Liver (tissue), 3 donors: Measurements from ENCODE around the gene TPST1.

Experiments
- EGR1 ChIP-seq, 2 donors: IDR thresholded peaks; 2 replicates each; pipeline ENCODE4 v1.6.1; 2016 to 2018; ENCODE audit warnings: antibody characterized with exemption in 2 of 2, low read depth in 2 of 2
- JUND ChIP-seq, 2 donors: IDR thresholded peaks; 2 replicates each; pipeline ENCODE4 v1.6.1; 2016; ENCODE audit warnings: antibody characterized with exemption in 2 of 2
- RXRA ChIP-seq, 2 donors: IDR thresholded peaks; 2 replicates each; pipeline ENCODE4 v1.6.1; 2017 to 2018; ENCODE audit warnings: antibody characterized with exemption in 2 of 2, mild to moderate bottlenecking in 1 of 2
- SP1 ChIP-seq: IDR thresholded peaks from 2 replicates; pipeline ENCODE4 v1.6.1; 2018; ENCODE audit warnings: antibody characterized with exemption, mild to moderate bottlenecking
- TAF1 ChIP-seq: conservative IDR thresholded peaks from 2 replicates; pipeline ENCODE4 v1.6.1; 2016; ENCODE audit warnings: antibody characterized with exemption, mild to moderate bottlenecking
- YY1 ChIP-seq: IDR thresholded peaks from 2 replicates; pipeline ENCODE4 v1.6.1; 2016; ENCODE audit warnings: antibody characterized with exemption, mild to moderate bottlenecking
- TF ChIP-seq, protein P1 (sequence below): fragments of 150-350 bp; IDR thresholded peaks from 2 replicates; pipeline ENCODE4 v1.5.1; 2017; ENCODE audit warnings: improper control_type of control experiment, low read depth, low read length; ENCODE audit not compliant: missing input control
- TF ChIP-seq, protein P2 (sequence below): IDR thresholded peaks from 2 replicates; pipeline ENCODE4 v1.6.1; 2016; ENCODE audit warnings: antibody characterized with exemption
- TF ChIP-seq, protein P3 (sequence below): IDR thresholded peaks from 2 replicates; pipeline ENCODE4 v1.6.1; 2016; ENCODE audit warnings: antibody characterized with exemption, mild to moderate bottlenecking
- donor health status: healthy.
- donor health status: healthy.

DNA sequence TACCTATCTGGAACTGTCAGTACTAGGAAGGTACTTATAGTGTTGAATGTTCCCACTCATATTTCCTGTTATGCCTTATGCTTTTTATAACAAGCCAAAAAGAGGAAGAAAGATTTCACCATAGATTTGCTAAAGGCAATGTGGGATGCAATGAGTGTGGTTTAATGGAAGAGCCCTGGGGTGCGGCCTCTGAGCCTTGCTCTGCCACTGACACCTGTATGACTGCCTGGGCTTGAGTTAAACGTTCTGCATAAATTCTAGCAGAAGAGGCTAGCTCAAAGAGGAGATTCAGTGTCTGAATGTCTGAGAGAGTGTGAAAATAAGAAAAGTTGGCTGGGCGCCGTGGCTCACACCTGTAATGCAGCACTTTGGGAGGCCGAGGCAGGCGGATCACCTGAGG lies 143.8 kb downstream of the TPST1 start:
- TF ChIP-seq, protein P1, sequence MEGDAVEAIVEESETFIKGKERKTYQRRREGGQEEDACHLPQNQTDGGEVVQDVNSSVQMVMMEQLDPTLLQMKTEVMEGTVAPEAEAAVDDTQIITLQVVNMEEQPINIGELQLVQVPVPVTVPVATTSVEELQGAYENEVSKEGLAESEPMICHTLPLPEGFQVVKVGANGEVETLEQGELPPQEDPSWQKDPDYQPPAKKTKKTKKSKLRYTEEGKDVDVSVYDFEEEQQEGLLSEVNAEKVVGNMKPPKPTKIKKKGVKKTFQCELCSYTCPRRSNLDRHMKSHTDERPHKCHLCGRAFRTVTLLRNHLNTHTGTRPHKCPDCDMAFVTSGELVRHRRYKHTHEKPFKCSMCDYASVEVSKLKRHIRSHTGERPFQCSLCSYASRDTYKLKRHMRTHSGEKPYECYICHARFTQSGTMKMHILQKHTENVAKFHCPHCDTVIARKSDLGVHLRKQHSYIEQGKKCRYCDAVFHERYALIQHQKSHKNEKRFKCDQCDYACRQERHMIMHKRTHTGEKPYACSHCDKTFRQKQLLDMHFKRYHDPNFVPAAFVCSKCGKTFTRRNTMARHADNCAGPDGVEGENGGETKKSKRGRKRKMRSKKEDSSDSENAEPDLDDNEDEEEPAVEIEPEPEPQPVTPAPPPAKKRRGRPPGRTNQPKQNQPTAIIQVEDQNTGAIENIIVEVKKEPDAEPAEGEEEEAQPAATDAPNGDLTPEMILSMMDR, result no peak
- TF ChIP-seq, protein P2, sequence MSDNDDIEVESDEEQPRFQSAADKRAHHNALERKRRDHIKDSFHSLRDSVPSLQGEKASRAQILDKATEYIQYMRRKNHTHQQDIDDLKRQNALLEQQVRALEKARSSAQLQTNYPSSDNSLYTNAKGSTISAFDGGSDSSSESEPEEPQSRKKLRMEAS, result no peak
- TF ChIP-seq YY1 (no peak), TAF1 (no peak), JUND (IDR thresholded peaks at IDR 0.05) (no peak), SP1 (no peak), EGR1 (IDR thresholded peaks at IDR 0.05; ENCODE audit: low read depth in 2 of 2) (no peak), RXRA (IDR thresholded peaks at IDR 0.05) (no peak)
- TF ChIP-seq, protein P3, sequence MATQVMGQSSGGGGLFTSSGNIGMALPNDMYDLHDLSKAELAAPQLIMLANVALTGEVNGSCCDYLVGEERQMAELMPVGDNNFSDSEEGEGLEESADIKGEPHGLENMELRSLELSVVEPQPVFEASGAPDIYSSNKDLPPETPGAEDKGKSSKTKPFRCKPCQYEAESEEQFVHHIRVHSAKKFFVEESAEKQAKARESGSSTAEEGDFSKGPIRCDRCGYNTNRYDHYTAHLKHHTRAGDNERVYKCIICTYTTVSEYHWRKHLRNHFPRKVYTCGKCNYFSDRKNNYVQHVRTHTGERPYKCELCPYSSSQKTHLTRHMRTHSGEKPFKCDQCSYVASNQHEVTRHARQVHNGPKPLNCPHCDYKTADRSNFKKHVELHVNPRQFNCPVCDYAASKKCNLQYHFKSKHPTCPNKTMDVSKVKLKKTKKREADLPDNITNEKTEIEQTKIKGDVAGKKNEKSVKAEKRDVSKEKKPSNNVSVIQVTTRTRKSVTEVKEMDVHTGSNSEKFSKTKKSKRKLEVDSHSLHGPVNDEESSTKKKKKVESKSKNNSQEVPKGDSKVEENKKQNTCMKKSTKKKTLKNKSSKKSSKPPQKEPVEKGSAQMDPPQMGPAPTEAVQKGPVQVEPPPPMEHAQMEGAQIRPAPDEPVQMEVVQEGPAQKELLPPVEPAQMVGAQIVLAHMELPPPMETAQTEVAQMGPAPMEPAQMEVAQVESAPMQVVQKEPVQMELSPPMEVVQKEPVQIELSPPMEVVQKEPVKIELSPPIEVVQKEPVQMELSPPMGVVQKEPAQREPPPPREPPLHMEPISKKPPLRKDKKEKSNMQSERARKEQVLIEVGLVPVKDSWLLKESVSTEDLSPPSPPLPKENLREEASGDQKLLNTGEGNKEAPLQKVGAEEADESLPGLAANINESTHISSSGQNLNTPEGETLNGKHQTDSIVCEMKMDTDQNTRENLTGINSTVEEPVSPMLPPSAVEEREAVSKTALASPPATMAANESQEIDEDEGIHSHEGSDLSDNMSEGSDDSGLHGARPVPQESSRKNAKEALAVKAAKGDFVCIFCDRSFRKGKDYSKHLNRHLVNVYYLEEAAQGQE, result no peak
